Measurements from ENCODE around the gene IMPDH2.
"Not testable (repeated sequence)": the region's sequence is repeated elsewhere in the genome, so short reads cannot be mapped to it uniquely, and the experiment has no call there.

The IMPDH2 gene

GRCh38 chr3:49021213-49021812 lies 7.9 kb downstream of the IMPDH2 start:
- DNase-seq = peak; percentile 63 to 98 (median 94)

- DNase-seq = peak in 3 of 14 donors; percentile 58 to 63 (median 61)
These were observed 8.6 kb downstream of the IMPDH2 start for GRCh38 chr3:49020330-49021212.

GRCh38 chr3:49019941-49020329 lies 9.3 kb downstream of the IMPDH2 start:
- no peak for DNase-seq

- DNase-seq = no peak
These were observed 10.5 kb downstream of the IMPDH2 start for GRCh38 chr3:49018707-49019006.

DNA sequence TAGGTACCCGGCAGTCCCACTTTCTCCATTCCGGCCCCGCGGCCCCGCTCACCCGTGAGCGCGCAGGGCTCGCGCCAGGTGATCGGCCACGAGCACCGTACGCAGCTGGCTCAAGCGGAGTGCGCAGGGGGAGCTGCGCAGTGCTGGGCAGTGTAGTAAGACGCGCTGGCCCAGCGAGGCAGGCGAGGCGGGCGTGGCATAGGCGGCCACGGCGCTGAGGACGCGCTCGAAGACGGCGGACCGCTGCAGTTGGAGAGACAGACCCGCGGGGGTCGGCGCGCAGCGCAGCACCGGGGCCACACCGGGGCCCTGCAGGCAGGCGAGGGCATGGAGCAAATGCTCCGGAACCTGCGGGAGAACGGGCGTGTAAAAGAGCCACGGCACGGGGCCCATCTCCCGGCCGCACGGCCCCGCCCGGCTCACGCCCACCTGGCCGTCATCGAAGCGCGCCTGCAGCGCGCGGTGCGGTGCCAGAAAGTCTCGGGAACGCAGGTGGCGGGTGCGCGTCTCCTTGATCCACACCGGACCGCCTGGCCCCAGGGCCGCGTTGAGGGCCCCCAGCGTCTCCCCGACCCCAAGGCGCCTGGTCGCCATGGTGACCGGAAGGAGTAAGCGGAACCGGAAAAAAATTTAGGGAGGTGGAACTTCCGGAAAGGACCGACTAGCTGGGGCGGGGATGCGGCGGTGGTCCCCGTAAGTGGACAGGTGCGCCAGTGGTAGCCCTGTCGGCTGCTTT lies 11.1 kb downstream of the IMPDH2 start, which contains the start of gene DALRD3:
Gene DALRD3 (minus strand): TSS at position 610 of the 736 bp plus-strand sequence. CDS start 16 bp downstream, at position 594.
- DNase-seq = peak in 11 of 14 donors; percentile 29 to 77 (median 62)

- DNase-seq = peak in 1 of 14 donors; percentile 37
These were observed 11.8 kb downstream of the IMPDH2 start for GRCh38 chr3:49017229-49017970.

GRCh38 chr3:49016414-49017228 lies 12.6 kb downstream of the IMPDH2 start:
- no peak for DNase-seq

DNA sequence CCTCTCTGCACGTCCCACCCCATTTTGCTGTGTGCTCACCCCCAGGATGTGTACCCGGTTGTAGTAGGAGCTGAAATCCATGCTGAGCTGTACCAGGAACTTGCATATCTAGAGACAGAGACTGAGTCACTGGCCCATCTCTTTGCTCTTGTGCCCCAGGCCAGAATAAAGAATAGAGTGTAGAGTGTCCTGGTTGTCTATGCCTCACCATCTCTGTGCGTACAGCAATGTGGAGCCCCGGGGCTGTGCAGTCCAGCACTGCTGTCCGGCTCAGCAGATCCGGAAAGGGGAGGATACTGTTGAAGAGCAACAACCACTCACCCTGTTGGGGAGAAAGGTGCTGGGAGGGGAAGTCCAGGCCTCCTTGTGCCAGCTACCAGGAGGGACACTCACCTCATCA lies 13.4 kb downstream of the IMPDH2 start:
- no peak for DNase-seq

- no peak for DNase-seq
These were observed 14.1 kb downstream of the IMPDH2 start for GRCh38 chr3:49015072-49015471.

DNA sequence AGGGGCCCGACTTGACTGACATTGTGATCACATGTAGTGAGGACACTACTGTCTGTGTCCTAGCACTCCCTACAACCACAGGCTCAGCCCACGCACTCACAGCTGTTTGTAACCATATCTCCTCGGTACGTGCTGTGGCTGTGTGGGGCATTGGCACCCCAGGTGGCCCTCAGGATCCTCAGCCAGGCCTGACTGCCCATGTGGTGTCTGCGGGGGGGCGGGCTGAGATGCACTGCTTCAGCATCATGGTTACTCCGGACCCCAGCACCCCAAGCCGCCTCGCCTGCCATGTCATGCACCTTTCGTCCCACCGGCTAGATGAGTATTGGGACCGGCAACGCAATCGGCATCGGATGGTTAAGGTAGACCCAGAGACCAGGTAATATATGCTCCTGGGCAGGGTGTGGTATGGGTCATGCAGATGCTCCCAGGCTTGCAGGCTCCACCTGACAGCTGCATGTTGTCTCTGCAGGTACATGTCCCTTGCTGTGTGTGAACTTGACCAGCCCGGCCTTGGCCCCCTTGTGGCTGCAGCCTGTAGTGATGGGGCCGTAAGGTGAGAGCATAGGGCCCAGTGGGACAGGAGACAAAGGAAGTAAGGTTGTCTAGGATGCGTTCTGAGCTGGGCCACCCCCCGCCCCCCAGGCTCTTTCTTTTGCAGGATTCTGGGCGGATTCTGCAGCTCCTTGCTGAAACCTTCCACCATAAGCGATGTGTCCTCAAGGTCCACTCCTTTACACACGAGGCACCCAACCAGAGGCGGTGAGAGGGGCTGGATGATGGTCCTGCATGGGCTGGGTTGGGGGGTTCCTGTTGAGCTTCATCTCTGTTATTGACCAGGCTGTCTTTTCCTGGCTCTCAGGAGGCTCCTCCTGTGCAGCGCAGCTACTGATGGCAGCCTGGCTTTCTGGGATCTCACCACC lies 15.2 kb downstream of the IMPDH2 start:
- DNase-seq = no peak

DNA sequence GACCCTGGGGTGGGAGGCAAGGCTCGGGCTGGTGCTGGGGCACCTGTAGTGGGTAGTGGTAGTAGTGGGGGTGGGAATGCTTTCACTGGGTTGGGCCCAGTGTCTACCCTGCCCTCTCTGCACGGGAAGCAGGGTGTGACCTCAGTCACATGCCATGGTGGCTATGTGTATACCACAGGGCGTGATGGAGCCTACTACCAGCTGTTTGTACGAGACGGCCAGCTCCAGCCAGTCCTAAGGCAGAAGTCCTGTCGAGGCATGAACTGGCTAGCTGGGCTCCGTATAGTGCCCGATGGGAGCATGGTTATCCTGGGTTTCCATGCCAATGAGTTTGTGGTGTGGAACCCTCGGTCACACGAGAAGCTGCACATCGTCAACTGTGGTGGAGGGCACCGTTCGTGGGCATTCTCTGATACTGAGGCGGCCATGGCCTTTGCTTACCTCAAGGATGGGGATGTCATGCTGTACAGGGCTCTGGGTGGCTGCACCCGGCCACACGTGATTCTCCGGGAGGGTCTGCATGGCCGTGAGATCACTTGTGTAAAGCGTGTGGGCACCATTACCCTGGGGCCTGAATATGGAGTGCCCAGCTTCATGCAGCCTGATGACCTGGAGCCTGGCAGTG lies 16.0 kb downstream of the IMPDH2 start:
- no peak for DNase-seq

DNA sequence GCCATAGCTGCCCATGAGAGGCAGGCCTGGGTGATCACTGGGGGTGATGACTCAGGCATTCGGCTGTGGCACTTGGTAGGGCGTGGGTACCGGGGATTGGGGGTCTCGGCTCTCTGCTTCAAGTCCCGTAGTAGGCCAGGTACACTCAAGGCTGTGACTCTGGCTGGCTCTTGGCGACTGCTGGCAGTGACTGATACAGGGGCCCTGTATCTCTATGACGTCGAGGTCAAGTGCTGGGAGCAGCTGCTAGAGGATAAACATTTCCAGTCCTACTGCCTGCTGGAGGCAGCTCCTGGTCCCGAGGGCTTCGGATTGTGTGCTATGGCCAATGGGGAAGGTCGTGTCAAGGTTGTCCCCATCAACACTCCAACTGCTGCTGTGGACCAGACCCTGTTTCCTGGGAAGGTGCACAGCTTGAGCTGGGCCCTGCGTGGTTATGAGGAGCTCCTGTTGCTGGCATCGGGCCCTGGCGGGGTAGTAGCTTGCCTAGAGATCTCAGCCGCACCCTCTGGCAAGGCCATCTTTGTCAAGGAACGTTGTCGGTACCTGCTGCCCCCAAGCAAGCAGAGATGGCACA lies 16.7 kb downstream of the IMPDH2 start:
- DNase-seq = no peak

GRCh38 chr3:49009396-49009795 lies 19.8 kb downstream of the IMPDH2 start:
- DNase-seq = no peak

DNA sequence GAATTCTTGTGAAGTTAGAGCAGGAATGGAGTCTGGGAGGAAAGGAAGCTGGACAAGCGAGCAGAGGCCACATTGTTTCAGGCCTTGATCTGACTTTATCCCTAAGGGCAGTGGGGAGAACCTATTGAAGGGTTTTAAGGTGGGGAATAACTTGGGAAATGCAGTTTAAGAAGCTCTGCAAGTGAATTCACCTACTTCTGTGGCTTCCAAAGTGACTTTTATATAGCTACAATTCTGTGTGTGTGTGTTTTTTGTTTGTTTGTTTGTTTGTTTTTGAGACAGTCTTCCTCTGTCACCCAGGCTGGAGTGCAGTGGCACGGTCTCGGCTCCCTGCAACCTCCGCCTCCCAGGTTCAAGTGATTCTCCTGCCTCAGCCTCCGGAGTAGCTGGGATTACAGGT lies 20.6 kb downstream of the IMPDH2 start:
- DNase-seq = not testable (repeated sequence)

DNA sequence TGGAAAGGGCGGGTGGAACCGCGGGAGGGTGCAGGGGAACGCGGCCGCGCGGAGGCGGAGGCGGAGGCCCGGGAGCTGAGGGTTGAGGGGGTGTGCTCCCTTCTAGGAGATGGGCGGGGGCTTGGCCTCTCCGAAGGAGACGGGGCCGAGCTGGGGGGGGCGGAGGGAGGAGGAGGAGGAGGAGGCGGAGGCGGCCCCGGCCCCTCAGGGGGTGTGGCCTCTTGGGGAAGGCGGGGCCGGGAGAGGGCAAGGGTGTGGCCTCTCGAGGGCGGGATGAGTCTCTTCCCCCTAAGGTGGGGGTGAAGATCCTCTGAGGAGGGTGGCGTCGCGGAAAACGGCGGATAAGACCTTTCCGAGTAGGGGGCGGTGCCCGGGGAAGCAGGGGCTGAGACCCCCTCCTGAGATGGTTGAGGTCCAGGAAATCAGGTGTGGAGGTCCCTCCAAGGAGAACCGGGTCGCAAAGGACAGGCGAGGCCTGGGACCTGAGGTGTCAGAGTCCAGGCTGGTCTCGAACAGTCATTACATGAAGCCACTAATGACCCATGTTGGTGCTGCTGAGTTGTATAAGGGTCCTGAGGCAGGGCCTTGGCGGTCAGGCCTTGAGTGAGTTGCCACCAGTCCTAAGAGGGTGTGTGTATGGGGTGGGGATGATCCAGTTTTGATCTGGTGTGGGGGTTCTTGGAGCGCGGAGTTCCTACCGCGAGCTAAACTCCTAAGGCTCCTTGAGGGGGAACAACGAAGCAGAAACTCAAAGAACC lies 21.2 kb downstream of the IMPDH2 start:
- DNase-seq = peak in 13 of 14 donors; percentile 45 to 82 (median 69)

DNA sequence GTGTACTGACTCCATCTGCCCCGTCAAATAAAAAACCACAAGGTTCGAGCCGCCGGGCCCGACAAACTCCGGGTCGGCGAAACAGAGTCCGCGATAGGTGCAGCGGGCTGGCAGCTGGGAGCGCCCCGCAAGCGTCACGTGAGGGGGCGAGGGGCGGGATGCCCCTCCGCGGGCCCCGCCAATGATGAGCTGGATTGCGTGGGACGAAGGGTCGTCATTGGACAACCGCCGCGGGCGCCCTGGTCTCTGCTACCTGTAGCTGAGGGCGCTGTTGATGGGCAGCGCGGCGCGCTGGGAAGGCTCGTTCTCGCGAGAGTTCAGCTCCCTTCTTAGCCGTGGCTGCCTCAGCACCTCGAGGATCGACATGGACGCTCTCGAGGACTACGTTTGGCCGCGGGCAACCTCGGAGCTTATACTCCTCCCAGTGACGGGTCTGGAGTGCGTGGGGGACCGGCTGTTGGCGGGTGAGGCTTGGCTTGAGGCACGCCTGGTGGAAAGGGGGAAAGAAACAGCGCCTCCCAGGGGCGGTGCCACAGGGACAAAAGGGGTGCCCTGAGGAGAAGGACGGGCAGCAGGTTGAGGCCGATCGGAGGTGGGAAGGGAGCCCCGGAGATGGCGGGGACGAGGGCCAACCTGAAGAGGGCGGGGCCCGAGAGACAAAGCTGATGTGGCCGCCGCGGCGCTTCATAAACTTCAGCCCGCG lies 22.0 kb downstream of the IMPDH2 start, which contains the start of gene WDR6:
Gene WDR6 (plus strand): TSS at position 324 of the 703 bp plus-strand sequence. CDS start 41 bp downstream, at position 365.
- peak; percentile 74 to 98 (median 91) for DNase-seq

DNA sequence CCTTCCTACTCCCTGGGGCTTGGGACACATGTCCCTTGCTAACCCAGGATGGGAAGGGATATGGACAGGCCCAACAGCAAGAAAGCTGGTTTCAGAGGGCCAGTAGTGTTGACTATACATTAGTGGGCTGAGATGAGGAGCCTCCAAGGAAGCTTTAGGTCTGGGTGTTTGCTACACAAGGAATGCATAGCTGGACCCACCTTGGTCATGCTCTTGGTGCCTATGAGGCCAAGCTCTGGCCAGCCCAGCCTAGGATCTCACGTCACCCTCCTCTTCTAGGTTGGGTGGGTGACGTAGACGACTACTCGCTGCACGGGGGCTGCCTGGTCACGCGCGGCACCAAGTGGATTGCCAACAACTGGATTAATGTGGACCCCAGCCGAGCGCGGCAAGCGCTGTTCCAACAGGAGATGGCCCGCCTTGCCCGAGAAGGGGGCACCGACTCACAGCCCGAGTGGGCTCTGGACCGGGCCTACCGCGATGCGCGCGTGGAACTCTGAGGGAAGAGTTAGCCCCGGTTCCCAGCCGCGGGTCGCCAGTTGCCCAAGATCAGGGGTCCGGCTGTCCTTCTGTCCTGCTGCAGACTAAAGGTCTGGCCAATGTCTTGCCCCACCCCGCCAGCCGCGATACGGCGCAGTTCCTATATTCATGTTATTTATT lies 22.7 kb downstream of the IMPDH2 start:
- DNase-seq = peak in 6 of 14 donors; percentile 51 to 71 (median 63)

Data from C1 segment of cervical spinal cord (tissue), 14 donors.